ENCODE results near the gene CEP63. TPM values are rescaled to one million over a fixed set of nuclear protein-coding genes. Genes with fewer than 3 reads are reported as not detected.

The CEP63 gene
- total and polyA plus RNA-seq, 12 donors, result 20.1 to 38.8 (median 30.8) TPM

GRCh38 chr3:134533493-134533892, 47.6 kb downstream of the CEP63 start:
- no peak for DNase-seq
- intact Hi-C loops (cut with DNase I), result no loop called here
- no peak for TF ChIP-seq CTCF (IDR thresholded peaks at IDR 0.05)
- ATAC-seq, result no peak
- H3K9me3 ChIP-seq, result no peaks in the 10 kb centered on the region
- H3K4me3 ChIP-seq, result no peak overlapping the region
- H3K36me3 ChIP-seq, result peaks cover 0 to 62% (median 10%) of the 10 kb centered on the region in 9 donors
- no peak overlapping the region for H3K27ac ChIP-seq
- H3K4me1 ChIP-seq, result peaks cover 0 to 10% (median 0%) of the 10 kb centered on the region in 9 donors
- 83 to 87% methylated on average over 1 of the region's 1 CpG for WGBS, 2 donors
- no peaks in the 10 kb centered on the region for H3K27me3 ChIP-seq

- WGBS, 2 donors, result 90 to 92% methylated on average over 4 of the region's 4 CpGs
- peaks cover 0 to 78% (median 12%) of the 10 kb centered on the region in 9 donors for H3K36me3 ChIP-seq
- TF ChIP-seq CTCF (IDR thresholded peaks at IDR 0.05), result no peak
Observed at GRCh38 chr3:134535186-134535970, 49.5 kb downstream of the CEP63 start.

GRCh38 chr3:134536781-134537180, 50.9 kb downstream of the CEP63 start:
- H3K4me3 ChIP-seq, result no peak overlapping the region
- WGBS, 2 donors, result 62 to 73% methylated on average over 5 of the region's 5 CpGs
- H3K27ac ChIP-seq, result peak overlapping the region in 1 of 10 donors; percentile 6
- DNase-seq (no peak), ATAC-seq (peak; percentile 43 to 95 (median 77))
- intact Hi-C loops (cut with DNase I), result no loop called here
- no peaks in the 10 kb centered on the region for H3K9me3 ChIP-seq
- H3K27me3 ChIP-seq, result no peaks in the 10 kb centered on the region
- peaks cover 0 to 88% (median 12%) of the 10 kb centered on the region in 9 donors for H3K36me3 ChIP-seq
- TF ChIP-seq CTCF (IDR thresholded peaks at IDR 0.05), result peak in 1 of 9 donors; percentile 11
- peaks cover 0 to 10% (median 0%) of the 10 kb centered on the region in 9 donors for H3K4me1 ChIP-seq

More at GRCh38 chr3:134535186-134535970, 49.5 kb downstream of the CEP63 start:
- Histone ChIP-seq H3K4me3 (no peak overlapping the region), H3K4me1 (peaks cover 0 to 10% (median 0%) of the 10 kb centered on the region in 9 donors), H3K27me3 (no peaks in the 10 kb centered on the region), H3K9me3 (no peaks in the 10 kb centered on the region), H3K27ac (peak overlapping the region in 1 of 10 donors; percentile 37)
- no peak for DNase-seq
- intact Hi-C loops (cut with DNase I), result no loop called here
- no peak for ATAC-seq

GRCh38 chr3:134542287-134542958, 56.6 kb downstream of the CEP63 start:
- H3K36me3 ChIP-seq, result peaks cover 0 to 61% (median 18%) of the 10 kb centered on the region in 9 donors
- WGBS, 2 donors, result 48 to 71% methylated on average over 3 of the region's 3 CpGs

More at GRCh38 chr3:134542287-134542958, 56.6 kb downstream of the CEP63 start:
- DNase-seq (no peak), ATAC-seq (no peak)
- intact Hi-C loops (cut with DNase I), result no loop called here
- Histone ChIP-seq H3K27me3 (no peaks in the 10 kb centered on the region), H3K9me3 (no peaks in the 10 kb centered on the region), H3K4me3 (no peak overlapping the region), H3K4me1 (peaks cover 0 to 16% (median 0%) of the 10 kb centered on the region in 9 donors), H3K27ac (peak overlapping the region in 1 of 10 donors; percentile 42)
- no peak for TF ChIP-seq CTCF (IDR thresholded peaks at IDR 0.05)

Measured in heart right ventricle (tissue), 16 donors.